ENCODE results near the gene ARHGEF5. TPM values are rescaled to one million over a fixed set of nuclear protein-coding genes. Genes with fewer than 3 reads are reported as not detected.

The ARHGEF5 gene
- total and polyA plus RNA-seq, 9 of the 15 experiments (the other 6 are each of a cell fraction or from before 2014, with no cell fraction given), result 0.03 to 0.49 (median 0.10) TPM; not detected in 1

DNA sequence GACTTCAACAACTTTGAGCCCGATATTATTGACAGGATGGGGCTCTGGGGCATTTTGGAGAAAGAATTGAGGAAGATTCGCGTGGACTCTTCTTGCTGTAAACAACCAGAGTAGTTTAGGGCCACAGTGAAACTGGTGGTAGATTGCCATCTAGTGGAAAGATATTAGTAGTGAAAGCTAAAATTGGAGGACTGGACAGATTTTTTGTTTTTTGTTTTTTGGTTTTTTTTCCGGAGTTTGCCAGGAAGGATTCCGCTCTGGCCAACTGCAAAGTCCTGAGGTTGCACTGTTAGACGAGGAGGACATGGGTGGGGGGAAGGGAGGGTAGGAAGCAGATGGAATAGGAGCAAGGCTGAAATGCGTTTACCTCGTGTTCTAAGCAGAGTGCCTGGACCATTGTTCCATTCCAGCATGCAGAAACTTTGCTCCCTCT, 36.6 kb downstream of the ARHGEF5 start (continued):
- TF ChIP-seq, protein P1, sequence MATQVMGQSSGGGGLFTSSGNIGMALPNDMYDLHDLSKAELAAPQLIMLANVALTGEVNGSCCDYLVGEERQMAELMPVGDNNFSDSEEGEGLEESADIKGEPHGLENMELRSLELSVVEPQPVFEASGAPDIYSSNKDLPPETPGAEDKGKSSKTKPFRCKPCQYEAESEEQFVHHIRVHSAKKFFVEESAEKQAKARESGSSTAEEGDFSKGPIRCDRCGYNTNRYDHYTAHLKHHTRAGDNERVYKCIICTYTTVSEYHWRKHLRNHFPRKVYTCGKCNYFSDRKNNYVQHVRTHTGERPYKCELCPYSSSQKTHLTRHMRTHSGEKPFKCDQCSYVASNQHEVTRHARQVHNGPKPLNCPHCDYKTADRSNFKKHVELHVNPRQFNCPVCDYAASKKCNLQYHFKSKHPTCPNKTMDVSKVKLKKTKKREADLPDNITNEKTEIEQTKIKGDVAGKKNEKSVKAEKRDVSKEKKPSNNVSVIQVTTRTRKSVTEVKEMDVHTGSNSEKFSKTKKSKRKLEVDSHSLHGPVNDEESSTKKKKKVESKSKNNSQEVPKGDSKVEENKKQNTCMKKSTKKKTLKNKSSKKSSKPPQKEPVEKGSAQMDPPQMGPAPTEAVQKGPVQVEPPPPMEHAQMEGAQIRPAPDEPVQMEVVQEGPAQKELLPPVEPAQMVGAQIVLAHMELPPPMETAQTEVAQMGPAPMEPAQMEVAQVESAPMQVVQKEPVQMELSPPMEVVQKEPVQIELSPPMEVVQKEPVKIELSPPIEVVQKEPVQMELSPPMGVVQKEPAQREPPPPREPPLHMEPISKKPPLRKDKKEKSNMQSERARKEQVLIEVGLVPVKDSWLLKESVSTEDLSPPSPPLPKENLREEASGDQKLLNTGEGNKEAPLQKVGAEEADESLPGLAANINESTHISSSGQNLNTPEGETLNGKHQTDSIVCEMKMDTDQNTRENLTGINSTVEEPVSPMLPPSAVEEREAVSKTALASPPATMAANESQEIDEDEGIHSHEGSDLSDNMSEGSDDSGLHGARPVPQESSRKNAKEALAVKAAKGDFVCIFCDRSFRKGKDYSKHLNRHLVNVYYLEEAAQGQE (IDR thresholded peaks at IDR 0.05; ENCODE audit: borderline replicate concordance), result peak; percentile 69; the same call in 1 of the 2 replicates
- TF ChIP-seq, protein P1 (CRISPR knock-in tag; IDR thresholded peaks at IDR 0.05; ENCODE audit: low read depth), result no peak
- TF ChIP-seq, protein P2, sequence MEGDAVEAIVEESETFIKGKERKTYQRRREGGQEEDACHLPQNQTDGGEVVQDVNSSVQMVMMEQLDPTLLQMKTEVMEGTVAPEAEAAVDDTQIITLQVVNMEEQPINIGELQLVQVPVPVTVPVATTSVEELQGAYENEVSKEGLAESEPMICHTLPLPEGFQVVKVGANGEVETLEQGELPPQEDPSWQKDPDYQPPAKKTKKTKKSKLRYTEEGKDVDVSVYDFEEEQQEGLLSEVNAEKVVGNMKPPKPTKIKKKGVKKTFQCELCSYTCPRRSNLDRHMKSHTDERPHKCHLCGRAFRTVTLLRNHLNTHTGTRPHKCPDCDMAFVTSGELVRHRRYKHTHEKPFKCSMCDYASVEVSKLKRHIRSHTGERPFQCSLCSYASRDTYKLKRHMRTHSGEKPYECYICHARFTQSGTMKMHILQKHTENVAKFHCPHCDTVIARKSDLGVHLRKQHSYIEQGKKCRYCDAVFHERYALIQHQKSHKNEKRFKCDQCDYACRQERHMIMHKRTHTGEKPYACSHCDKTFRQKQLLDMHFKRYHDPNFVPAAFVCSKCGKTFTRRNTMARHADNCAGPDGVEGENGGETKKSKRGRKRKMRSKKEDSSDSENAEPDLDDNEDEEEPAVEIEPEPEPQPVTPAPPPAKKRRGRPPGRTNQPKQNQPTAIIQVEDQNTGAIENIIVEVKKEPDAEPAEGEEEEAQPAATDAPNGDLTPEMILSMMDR (IDR thresholded peaks at IDR 0.05 in 2 of 3, conservative IDR thresholded peaks at IDR 0.05 in 1 of 3; ENCODE audit: insufficient read depth in 2 of 3, low read depth in 1 of 3, low read length in 3 of 3), result peak; percentile 65 to 92 (median 73); a peak in 5 of 6 replicates
- peak; percentile 44; the same call in 1 of the 2 replicates for TF ChIP-seq ZNF384 (IDR thresholded peaks at IDR 0.05; ENCODE audit: low read depth, low read length)
- TF ChIP-seq NR2C1 (IDR thresholded peaks at IDR 0.05), result no peak
- no peak for TF ChIP-seq NR2C1 (tag; IDR thresholded peaks at IDR 0.05)
- TF ChIP-seq RAD21 (CRISPR knock-in tag; conservative IDR thresholded peaks at IDR 0.05 in 1 of 2, IDR thresholded peaks at IDR 0.05 in 1 of 2), result peak; percentile 84 to 88
- TF ChIP-seq, protein P3, sequence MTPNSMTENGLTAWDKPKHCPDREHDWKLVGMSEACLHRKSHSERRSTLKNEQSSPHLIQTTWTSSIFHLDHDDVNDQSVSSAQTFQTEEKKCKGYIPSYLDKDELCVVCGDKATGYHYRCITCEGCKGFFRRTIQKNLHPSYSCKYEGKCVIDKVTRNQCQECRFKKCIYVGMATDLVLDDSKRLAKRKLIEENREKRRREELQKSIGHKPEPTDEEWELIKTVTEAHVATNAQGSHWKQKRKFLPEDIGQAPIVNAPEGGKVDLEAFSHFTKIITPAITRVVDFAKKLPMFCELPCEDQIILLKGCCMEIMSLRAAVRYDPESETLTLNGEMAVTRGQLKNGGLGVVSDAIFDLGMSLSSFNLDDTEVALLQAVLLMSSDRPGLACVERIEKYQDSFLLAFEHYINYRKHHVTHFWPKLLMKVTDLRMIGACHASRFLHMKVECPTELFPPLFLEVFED (CRISPR knock-in tag; conservative IDR thresholded peaks at IDR 0.05), result no peak
- TF ChIP-seq, protein P4, sequence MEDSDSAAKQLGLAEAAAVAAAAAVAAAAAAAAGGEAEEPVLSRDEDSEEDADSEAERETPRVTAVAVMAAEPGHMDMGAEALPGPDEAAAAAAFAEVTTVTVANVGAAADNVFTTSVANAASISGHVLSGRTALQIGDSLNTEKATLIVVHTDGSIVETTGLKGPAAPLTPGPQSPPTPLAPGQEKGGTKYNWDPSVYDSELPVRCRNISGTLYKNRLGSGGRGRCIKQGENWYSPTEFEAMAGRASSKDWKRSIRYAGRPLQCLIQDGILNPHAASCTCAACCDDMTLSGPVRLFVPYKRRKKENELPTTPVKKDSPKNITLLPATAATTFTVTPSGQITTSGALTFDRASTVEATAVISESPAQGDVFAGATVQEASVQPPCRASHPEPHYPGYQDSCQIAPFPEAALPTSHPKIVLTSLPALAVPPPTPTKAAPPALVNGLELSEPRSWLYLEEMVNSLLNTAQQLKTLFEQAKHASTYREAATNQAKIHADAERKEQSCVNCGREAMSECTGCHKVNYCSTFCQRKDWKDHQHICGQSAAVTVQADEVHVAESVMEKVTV (CRISPR knock-in tag; IDR thresholded peaks at IDR 0.05), result peak; percentile 66
- TF ChIP-seq ILF3 (IDR thresholded peaks at IDR 0.05; ENCODE audit: borderline replicate concordance), result no peak
- no peak for TF ChIP-seq ZNF12 (CRISPR knock-in tag; IDR thresholded peaks at IDR 0.05)
- TF ChIP-seq NCOA4 (IDR thresholded peaks at IDR 0.05; ENCODE audit: partially characterized antibody), result no peak
- no peak for TF ChIP-seq SP2 (IDR thresholded peaks at IDR 0.05; ENCODE audit: extremely low read depth, low read depth, low read length, poor library complexity, severe bottlenecking)
- TF ChIP-seq JUND (IDR thresholded peaks at IDR 0.05; ENCODE audit: borderline replicate concordance, low read depth, low read length), result peak; percentile 25; the same call in 1 of the 2 replicates
- TF ChIP-seq JUND (tag; IDR thresholded peaks at IDR 0.05; ENCODE audit: borderline replicate concordance, low read depth, low read length), result no peak
